ENCODE measurements around the gene DNAJC8.

DNAJC8 gene

GRCh38 chr1:28259252-28259933, 26.6 kb upstream of the DNAJC8 start, which contains the start of gene SESN2 (continued):
- TF ChIP-seq PRDM10 (tag by site-specific recombination; IDR thresholded peaks at IDR 0.05) (no peak), ZNF416 (tag by site-specific recombination; IDR thresholded peaks at IDR 0.05) (no peak), ZBTB17 (tag by site-specific recombination; IDR thresholded peaks at IDR 0.05) (no peak), ZNF704 (tag by site-specific recombination; IDR thresholded peaks at IDR 0.05) (no peak), ZNF274 (IDR thresholded peaks at IDR 0.05; ENCODE audit: low read length) (no peak), ZNF274 (tag by site-specific recombination; IDR thresholded peaks at IDR 0.05; ENCODE audit: borderline replicate concordance) (no peak), ZNF140 (tag by site-specific recombination; IDR thresholded peaks at IDR 0.05) (no peak), GLIS1 (tag by site-specific recombination; IDR thresholded peaks at IDR 0.05) (peak; percentile 54), ZBTB7A (tag by site-specific recombination; IDR thresholded peaks at IDR 0.05; ENCODE audit: low read depth) (0 out of 2 replicates have a peak, but pooled peaks have one; percentile 50), ZNF133 (tag by site-specific recombination; IDR thresholded peaks at IDR 0.05) (no peak), ZNF843 (tag by site-specific recombination; IDR thresholded peaks at IDR 0.05) (no peak; the same call in 1 of the 2 replicates), ZNF501 (tag by site-specific recombination; IDR thresholded peaks at IDR 0.05) (peak; percentile 92), GLIS2 (tag by site-specific recombination; IDR thresholded peaks at IDR 0.05) (peak; percentile 97), ZNF157 (tag by site-specific recombination; IDR thresholded peaks at IDR 0.05) (no peak), ZNF747 (tag by site-specific recombination; IDR thresholded peaks at IDR 0.05) (no peak), REPIN1 (tag by site-specific recombination; IDR thresholded peaks at IDR 0.05; ENCODE audit: low read depth) (no peak), ZNF560 (tag by site-specific recombination; IDR thresholded peaks at IDR 0.05; ENCODE audit: borderline replicate concordance) (no peak), WT1 (tag by site-specific recombination; IDR thresholded peaks at IDR 0.05) (0 out of 2 replicates have a peak, but pooled peaks have one; percentile 8), BCL11A (tag by site-specific recombination; IDR thresholded peaks at IDR 0.05; ENCODE audit: low read depth) (no peak), KLF9 (tag by site-specific recombination; IDR thresholded peaks at IDR 0.05; ENCODE audit: low read depth) (no peak), ZNF624 (tag by site-specific recombination; IDR thresholded peaks at IDR 0.05) (no peak), ZNF211 (tag by site-specific recombination; IDR thresholded peaks at IDR 0.05; ENCODE audit: low read depth) (no peak), ZSCAN30 (tag by site-specific recombination; IDR thresholded peaks at IDR 0.05) (no peak; the same call in 1 of the 2 replicates), ZNF596 (tag by site-specific recombination; IDR thresholded peaks at IDR 0.05) (no peak)
- TF ChIP-seq, protein P1, sequence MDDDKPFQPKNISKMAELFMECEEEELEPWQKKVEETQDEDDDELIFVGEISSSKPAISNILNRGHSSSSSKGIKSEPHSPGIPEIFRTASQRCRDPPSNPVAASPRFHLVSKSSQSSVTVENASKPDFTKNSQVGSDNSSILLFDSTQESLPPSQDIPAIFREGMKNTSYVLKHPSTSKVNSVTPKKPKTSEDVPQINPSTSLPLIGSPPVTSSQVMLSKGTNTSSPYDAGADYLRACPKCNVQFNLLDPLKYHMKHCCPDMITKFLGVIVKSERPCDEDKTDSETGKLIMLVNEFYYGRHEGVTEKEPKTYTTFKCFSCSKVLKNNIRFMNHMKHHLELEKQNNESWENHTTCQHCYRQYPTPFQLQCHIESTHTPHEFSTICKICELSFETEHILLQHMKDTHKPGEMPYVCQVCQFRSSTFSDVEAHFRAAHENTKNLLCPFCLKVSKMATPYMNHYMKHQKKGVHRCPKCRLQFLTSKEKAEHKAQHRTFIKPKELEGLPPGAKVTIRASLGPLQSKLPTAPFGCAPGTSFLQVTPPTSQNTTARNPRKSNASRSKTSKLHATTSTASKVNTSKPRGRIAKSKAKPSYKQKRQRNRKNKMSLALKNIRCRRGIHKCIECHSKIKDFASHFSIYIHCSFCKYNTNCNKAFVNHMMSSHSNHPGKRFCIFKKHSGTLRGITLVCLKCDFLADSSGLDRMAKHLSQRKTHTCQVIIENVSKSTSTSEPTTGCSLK (tag by site-specific recombination; IDR thresholded peaks at IDR 0.05), result no peak
- TF ChIP-seq, protein P2, sequence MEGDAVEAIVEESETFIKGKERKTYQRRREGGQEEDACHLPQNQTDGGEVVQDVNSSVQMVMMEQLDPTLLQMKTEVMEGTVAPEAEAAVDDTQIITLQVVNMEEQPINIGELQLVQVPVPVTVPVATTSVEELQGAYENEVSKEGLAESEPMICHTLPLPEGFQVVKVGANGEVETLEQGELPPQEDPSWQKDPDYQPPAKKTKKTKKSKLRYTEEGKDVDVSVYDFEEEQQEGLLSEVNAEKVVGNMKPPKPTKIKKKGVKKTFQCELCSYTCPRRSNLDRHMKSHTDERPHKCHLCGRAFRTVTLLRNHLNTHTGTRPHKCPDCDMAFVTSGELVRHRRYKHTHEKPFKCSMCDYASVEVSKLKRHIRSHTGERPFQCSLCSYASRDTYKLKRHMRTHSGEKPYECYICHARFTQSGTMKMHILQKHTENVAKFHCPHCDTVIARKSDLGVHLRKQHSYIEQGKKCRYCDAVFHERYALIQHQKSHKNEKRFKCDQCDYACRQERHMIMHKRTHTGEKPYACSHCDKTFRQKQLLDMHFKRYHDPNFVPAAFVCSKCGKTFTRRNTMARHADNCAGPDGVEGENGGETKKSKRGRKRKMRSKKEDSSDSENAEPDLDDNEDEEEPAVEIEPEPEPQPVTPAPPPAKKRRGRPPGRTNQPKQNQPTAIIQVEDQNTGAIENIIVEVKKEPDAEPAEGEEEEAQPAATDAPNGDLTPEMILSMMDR (tag by site-specific recombination; IDR thresholded peaks at IDR 0.05), result 0 out of 2 replicates have a peak, but pooled peaks have one; percentile 13
- TF ChIP-seq, protein P3, sequence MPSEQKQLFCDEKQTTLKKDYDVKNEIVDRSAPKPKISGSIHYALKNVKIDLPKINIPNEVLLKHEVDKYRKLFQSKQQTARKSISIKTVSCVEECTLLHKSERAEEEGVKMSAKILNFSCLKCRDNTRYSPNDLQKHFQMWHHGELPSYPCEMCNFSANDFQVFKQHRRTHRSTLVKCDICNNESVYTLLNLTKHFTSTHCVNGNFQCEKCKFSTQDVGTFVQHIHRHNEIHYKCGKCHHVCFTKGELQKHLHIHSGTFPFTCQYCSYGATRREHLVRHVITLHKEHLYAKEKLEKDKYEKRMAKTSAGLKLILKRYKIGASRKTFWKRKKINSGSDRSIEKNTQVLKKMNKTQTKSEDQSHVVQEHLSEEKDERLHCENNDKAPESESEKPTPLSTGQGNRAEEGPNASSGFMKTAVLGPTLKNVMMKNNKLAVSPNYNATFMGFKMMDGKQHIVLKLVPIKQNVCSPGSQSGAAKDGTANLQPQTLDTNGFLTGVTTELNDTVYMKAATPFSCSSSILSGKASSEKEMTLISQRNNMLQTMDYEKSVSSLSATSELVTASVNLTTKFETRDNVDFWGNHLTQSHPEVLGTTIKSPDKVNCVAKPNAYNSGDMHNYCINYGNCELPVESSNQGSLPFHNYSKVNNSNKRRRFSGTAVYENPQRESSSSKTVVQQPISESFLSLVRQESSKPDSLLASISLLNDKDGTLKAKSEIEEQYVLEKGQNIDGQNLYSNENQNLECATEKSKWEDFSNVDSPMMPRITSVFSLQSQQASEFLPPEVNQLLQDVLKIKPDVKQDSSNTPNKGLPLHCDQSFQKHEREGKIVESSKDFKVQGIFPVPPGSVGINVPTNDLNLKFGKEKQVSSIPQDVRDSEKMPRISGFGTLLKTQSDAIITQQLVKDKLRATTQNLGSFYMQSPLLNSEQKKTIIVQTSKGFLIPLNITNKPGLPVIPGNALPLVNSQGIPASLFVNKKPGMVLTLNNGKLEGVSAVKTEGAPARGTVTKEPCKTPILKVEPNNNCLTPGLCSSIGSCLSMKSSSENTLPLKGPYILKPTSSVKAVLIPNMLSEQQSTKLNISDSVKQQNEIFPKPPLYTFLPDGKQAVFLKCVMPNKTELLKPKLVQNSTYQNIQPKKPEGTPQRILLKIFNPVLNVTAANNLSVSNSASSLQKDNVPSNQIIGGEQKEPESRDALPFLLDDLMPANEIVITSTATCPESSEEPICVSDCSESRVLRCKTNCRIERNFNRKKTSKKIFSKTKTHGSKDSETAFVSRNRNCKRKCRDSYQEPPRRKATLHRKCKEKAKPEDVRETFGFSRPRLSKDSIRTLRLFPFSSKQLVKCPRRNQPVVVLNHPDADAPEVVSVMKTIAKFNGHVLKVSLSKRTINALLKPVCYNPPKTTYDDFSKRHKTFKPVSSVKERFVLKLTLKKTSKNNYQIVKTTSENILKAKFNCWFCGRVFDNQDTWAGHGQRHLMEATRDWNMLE (tag by site-specific recombination; conservative IDR thresholded peaks at IDR 0.05; ENCODE audit: low read depth), result no peak
